Measurements from ENCODE around the gene TTC12.

DNA sequence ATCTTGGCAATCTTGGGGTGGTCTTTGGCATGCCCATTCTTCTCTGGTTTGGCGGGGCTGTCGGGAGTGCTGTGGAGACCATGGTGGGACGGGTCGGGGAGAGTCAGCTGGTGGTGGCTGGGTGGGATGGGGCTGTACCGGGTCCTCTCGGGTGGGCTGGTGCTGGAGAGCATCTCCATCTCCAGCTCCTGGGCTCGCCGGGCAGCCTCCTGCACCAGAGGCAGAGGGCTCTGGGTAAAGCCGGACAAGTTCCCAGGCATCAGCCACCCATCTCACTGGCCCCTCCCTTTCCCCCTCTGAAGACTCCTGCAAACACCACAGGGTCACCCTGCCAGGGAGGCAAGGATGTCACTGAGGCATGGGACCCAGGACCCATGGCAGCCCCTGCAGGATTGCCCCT lies 98.3 kb downstream of the TTC12 start:
- TF ChIP-seq JUNB (CRISPR knock-in tag; conservative IDR thresholded peaks at IDR 0.05): no peak
- TF ChIP-seq ZNF717 (CRISPR knock-in tag; IDR thresholded peaks at IDR 0.05): no peak
- no peak for TF ChIP-seq ZNF77 (CRISPR knock-in tag; IDR thresholded peaks at IDR 0.05)
